Nephron progenitor cell (in vitro differentiated cells): ENCODE data around the gene UMPS.

Source experiments
- DNase-seq: peaks from one replicate; pipeline ENCODE4 v3.0.0; 2021
- H3K27ac Mint-ChIP-seq: 2 replicates; pipeline ENCODE4 v1.8.0; 2021; ENCODE audit warnings: mild to moderate bottlenecking, moderate library complexity, mixed read lengths
- H3K27me3 Mint-ChIP-seq: 2 replicates; pipeline ENCODE4 v1.8.0; 2021; ENCODE audit warnings: mild to moderate bottlenecking, low read depth, mixed read lengths; ENCODE audit not compliant: poor library complexity
- H3K36me3 Mint-ChIP-seq: 2 replicates; pipeline ENCODE4 v1.8.0; 2021; ENCODE audit warnings: low read depth, mixed read lengths
- H3K4me1 Mint-ChIP-seq: 2 replicates; pipeline ENCODE4 v1.8.0; 2021; ENCODE audit warnings: mixed read lengths
- H3K4me3 Mint-ChIP-seq: 2 replicates; pipeline ENCODE4 v1.8.0; 2021; ENCODE audit warnings: mild to moderate bottlenecking, moderate library complexity, mixed read lengths
- H3K9me3 Mint-ChIP-seq: 2 replicates; pipeline ENCODE4 v1.8.0; 2021; ENCODE audit warnings: mild to moderate bottlenecking, moderate library complexity, mixed read lengths
- CTCF ChIP-seq: fragments of 200-600 bp; sonication (generic); IDR thresholded peaks from 2 replicates; pipeline ENCODE4 v1.5.0; 2021; ENCODE audit warnings: antibody characterized with exemption

UMPS gene

GRCh38 chr3:124766113-124767095 is 36.2 kb downstream of the UMPS start:
- peak overlapping the region; percentile 49 for H3K27ac Mint-ChIP-seq
- no peaks in the 10 kb centered on the region for H3K9me3 Mint-ChIP-seq
- H3K4me3 Mint-ChIP-seq = no peak overlapping the region
- H3K27me3 Mint-ChIP-seq = peaks cover 3% of the 10 kb centered on the region
- H3K4me1 Mint-ChIP-seq = peaks cover 28% of the 10 kb centered on the region
- no peak for TF ChIP-seq CTCF
- peaks cover 22% of the 10 kb centered on the region for H3K36me3 Mint-ChIP-seq
- no peak for DNase-seq

GRCh38 chr3:124767264-124767663 is 37.0 kb downstream of the UMPS start:
- no peak overlapping the region for H3K27ac Mint-ChIP-seq
- H3K4me1 Mint-ChIP-seq = peaks cover 37% of the 10 kb centered on the region
- H3K4me3 Mint-ChIP-seq = no peak overlapping the region
- TF ChIP-seq CTCF = no peak
- peaks cover 3% of the 10 kb centered on the region for H3K27me3 Mint-ChIP-seq
- no peak for DNase-seq
- peaks cover 26% of the 10 kb centered on the region for H3K36me3 Mint-ChIP-seq
- no peaks in the 10 kb centered on the region for H3K9me3 Mint-ChIP-seq

GRCh38 chr3:124767691-124768090 is 37.4 kb downstream of the UMPS start:
- Mint-ChIP-seq H3K27me3 (peaks cover 3% of the 10 kb centered on the region), H3K4me3 (no peak overlapping the region), H3K4me1 (peaks cover 41% of the 10 kb centered on the region), H3K27ac (no peak overlapping the region), H3K36me3 (peaks cover 30% of the 10 kb centered on the region), H3K9me3 (no peaks in the 10 kb centered on the region)
- DNase-seq = no peak
- no peak for TF ChIP-seq CTCF

- H3K4me3 Mint-ChIP-seq = no peak overlapping the region
- peaks cover 33% of the 10 kb centered on the region for H3K36me3 Mint-ChIP-seq
- DNase-seq = peak; percentile 20
- H3K27me3 Mint-ChIP-seq = peaks cover 3% of the 10 kb centered on the region
- no peak overlapping the region for H3K27ac Mint-ChIP-seq
- no peaks in the 10 kb centered on the region for H3K9me3 Mint-ChIP-seq
- peaks cover 50% of the 10 kb centered on the region for H3K4me1 Mint-ChIP-seq
- no peak for TF ChIP-seq CTCF
These were observed 38.6 kb downstream of the UMPS start for GRCh38 chr3:124768812-124769211.

GRCh38 chr3:124769462-124769861 is 39.2 kb downstream of the UMPS start:
- peaks cover 51% of the 10 kb centered on the region for H3K4me1 Mint-ChIP-seq
- peaks cover 34% of the 10 kb centered on the region for H3K36me3 Mint-ChIP-seq
- no peak overlapping the region for H3K27ac Mint-ChIP-seq
- no peak for DNase-seq
- H3K9me3 Mint-ChIP-seq = no peaks in the 10 kb centered on the region
- TF ChIP-seq CTCF = no peak
- no peak overlapping the region for H3K4me3 Mint-ChIP-seq
- peaks cover 3% of the 10 kb centered on the region for H3K27me3 Mint-ChIP-seq
